ENCODE results near the gene FMN1.

- TF ChIP-seq CTCF (conservative IDR thresholded peaks at IDR 0.05) (no peak), ZFX (IDR thresholded peaks at IDR 0.05) (no peak)
These were observed 329.7 kb downstream of the FMN1 start for GRCh38 chr15:32864841-32865240.

All from C4-2B (cell line).